Measurements from ENCODE around the gene MYL5. TPM values are rescaled to one million over a fixed set of nuclear protein-coding genes. Genes with fewer than 3 reads are reported as not detected.
A peak's percentile ranks its signal among the peaks of the same experiment; 100 is the strongest.

MYL5 gene, protein sequence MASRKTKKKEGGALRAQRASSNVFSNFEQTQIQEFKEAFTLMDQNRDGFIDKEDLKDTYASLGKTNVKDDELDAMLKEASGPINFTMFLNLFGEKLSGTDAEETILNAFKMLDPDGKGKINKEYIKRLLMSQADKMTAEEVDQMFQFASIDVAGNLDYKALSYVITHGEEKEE
- total RNA-seq: 10 to 100 TPM in 1 of 2 donors, 1 to 10 TPM in 1; 7.4 to 21.8 TPM

DNA sequence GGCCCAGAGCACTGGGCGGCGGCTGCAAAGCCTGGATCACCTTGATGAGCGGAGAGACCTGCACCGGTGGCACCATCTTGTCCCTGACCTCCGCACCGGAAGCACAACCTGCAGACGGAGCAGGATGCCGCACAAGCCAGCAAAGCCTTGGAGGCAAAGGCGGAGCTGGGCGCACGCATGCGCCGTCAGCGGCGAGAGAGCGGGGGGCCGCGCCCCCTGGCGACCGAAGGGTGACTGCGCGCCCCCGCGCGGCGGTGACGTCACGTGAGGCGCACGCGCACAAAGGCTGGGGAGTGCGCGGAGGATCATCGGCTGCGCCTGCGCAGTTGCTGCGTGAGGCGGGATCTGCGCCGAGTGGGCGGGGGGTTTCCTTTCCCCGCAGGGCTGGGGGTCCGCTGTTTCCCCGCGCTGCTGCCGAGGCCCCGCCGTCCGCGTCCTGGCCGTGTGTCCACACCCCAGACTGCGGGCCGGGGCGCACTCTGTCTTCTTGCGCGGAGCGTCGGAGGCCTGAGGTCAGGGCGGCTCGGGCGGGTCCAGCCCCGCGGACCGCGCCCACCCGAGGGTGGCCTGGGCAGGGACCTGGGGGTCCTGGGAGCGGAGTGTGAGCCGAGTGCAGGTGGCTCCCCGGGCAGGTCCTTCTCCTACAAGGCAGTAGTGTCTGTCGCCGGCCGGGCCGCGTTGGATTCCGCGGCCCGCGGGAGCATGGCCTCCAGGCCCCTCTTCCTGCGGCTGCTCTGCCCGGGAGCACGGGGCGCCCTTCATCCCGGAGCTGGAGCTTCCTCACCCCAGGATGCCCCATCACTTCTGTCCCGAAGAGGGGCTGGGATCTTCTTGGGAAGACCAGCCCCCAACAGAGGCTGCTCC is at the start of gene MYL5, which contains the start of gene ATP5ME:
Gene MYL5, plus strand, starts transcription at position 371 of the 864 bp plus-strand sequence. CDS start 3,485 bp downstream, outside the sequence.
Gene ATP5ME, minus strand, starts transcription at position 105 of the 864 bp plus-strand sequence. Its CDS starts 29 bp downstream, at position 76.
- Mint-ChIP-seq H3K36me3 (peaks cover 16 to 21% of the 10 kb centered on the region in 2 donors), H3K27ac (peak within 1 kb of the TSS; percentile 90 to 94), H3K9me3 (no peaks in the 10 kb centered on the region)
- ATAC-seq (peak; percentile 96), DNase-seq (ENCODE audit: low spot score in 2 of 2) (peak; percentile 97 to 99)

DNA sequence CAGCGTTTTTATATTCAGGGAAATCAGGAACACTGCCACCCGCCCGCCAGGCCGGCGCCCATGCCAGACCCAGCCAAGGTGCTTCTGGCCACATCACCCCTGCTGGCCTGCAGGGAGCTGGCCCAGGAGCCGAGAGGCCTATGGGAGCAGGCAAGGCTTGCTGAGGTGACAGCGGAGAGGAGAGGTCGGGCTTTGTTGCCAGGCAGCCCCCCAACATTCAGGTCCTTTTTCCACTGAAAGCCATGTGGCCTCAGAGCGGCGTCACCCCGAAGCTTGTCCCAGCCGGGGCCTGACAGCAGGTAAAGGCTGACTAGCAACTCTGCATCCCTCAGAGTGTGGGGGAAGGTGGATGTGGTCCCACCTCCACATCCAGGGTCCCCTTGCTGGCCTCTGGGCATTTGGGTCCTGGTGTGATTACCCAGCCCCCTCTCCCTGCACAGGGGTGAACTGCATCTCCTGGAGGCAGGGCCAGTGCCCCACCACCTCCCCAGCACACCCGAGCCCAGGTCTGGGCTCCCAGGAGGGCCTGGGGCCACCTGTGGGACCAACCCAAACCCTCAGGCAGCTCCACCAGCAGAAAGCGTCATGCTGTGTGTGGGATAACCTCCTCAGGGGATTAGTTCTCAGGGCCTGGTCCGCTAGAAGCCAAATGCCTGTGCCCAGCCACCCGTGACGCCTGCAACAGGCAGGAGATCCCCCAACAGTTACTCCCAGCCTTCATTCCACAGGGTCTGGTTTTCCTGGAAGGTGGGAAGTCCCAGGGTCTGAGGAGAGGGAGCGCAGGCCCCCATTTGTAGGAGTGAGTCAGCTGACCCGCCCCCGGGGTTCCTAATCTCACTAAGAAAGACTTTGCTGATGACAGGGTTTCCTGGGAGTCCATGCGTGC is 49.4 kb upstream of the MYL5 start, which contains the start of gene PDE6B:
Gene PDE6B, plus strand, starts transcription at position 869 of the 886 bp plus-strand sequence. CDS start 54 bp downstream, outside the sequence.
- Mint-ChIP-seq H3K36me3 (no peaks in the 10 kb centered on the region), H3K27ac (no peak within 1 kb of the TSS), H3K9me3 (no peaks in the 10 kb centered on the region)
- no peak for DNase-seq (ENCODE audit: low spot score in 2 of 2)
- no peak for ATAC-seq

DNA sequence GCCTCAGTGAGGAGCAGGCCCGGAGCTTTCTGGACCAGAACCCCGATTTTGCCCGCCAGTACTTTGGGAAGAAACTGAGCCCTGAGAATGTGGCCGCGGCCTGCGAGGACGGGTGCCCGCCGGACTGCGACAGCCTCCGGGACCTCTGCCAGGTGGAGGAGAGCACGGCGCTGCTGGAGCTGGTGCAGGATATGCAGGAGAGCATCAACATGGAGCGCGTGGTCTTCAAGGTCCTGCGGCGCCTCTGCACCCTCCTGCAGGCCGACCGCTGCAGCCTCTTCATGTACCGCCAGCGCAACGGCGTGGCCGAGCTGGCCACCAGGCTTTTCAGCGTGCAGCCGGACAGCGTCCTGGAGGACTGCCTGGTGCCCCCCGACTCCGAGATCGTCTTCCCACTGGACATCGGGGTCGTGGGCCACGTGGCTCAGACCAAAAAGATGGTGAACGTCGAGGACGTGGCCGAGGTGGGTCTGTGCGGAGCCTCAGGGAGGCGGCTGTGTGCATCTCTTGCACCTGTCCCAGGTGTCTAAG is 48.6 kb upstream of the MYL5 start:
- Mint-ChIP-seq H3K9me3 (no peaks in the 10 kb centered on the region), H3K27ac (no peak overlapping the region), H3K36me3 (no peaks in the 10 kb centered on the region)
- DNase-seq (ENCODE audit: low spot score in 2 of 2) (no peak), ATAC-seq (no peak)

DNA sequence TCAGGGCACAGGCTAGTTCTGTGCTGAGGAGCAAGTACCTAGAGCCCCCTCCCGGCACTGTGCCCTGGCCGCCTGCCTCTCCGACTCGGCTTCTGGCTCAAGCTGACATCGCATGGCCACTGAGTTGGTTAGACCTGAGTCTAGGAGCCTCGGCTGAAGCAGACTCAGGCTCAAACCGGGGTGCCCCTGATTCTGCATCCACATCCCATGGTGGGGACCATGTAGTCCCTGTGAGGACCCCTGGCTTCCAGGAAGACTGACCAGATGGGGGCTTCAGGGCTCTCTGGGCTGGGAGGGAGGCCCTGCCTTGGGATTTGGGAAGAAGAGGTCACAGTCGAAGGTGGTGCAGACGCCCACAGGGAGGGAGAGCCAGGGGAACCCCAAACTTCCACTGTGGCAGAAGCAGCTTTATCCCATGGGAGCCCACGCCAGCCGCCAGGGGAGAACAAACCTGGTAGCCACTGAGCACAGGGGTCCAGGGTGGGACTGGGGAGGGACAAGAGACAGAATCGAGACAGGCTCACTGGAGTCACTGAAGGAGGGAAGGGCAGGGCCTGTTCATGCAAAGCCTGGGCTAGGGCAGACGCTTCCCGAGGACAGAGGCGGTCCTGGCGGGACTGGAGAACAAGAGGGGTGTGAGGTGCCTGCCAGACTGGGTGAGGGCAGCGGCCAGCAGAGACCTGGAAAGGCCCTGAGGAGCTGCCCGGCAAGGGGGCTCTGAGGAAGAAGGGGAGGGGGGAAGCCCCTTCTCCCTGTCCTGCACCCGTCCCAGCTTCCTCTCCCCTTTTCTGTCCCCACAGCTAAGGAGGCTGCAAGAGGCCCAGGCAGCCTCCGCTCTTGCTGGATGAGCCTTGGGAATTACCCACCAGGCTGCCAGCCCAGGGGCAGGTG is 47.9 kb upstream of the MYL5 start:
- DNase-seq (ENCODE audit: low spot score in 2 of 2): no peak
- H3K9me3 Mint-ChIP-seq: peaks cover 0 to 4% of the 10 kb centered on the region in 2 donors
- no peak for ATAC-seq
- H3K27ac Mint-ChIP-seq: no peak overlapping the region
- H3K36me3 Mint-ChIP-seq: no peaks in the 10 kb centered on the region

DNA sequence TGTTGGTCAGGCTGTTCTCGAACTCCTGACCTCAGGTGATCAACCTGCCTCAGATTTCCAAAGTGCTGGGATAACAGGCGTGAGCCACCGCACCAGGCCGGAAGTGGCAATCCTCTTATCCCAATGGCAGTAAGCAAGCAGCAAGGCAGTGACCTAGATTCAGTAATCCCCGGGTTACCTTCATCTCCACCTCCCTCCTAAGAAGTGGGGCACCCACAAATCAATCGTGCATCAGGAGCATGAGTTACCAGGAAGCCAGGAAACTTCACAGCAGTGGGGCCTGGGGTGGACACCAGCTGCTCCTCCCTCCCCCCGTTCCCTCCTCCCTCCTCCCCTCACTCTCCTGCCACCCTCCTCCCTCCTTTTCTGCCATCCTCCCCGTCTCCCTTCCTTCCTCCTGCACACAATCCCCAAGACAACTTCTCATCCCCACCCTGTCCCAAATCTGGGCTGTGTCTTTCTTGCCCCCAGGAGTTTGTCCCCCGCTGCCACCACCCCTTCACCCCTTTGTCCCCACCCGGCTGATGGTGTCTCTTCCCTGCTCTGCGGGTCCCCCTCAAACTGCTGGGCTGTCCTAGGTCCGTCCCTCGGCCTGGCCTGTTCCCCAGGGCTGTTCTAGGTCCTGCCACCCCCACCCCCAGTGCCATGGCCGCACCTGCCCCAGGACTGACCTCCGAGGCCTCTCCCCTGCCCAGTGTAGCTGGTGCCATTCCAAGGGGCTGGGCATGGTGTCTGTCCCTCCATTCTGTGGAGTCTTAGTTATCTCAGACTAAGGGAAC is 46.8 kb upstream of the MYL5 start:
- Mint-ChIP-seq H3K9me3 (peaks cover 7 to 11% of the 10 kb centered on the region in 2 donors), H3K27ac (no peak overlapping the region), H3K36me3 (peaks cover 0 to 7% of the 10 kb centered on the region in 2 donors)
- ATAC-seq: no peak
- DNase-seq (ENCODE audit: low spot score in 2 of 2): no peak

DNA sequence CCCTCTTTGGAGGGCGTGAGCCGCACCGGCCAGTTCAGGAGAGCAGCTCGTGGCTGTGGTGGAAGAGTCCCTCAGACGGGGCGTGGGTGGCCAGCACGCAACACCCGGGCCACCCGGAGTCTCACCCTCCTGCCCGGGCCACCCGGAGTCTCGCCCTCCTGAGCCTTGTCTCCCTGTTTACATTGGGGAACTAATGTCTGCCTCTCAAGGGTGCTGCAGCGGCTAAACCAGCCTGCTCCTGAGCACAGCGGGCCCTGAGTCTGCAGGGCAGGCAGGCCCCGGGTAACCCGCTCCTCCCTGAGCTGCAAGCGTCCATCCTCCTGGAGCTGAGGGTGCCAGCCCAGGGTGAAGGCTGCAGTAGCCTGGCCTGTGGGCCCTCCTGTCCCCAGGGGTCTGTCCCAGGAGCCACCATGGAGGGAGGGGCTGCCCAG is 46.0 kb upstream of the MYL5 start:
- Mint-ChIP-seq H3K36me3 (peaks cover 0 to 9% of the 10 kb centered on the region in 2 donors), H3K27ac (no peak overlapping the region), H3K9me3 (peaks cover 11 to 15% of the 10 kb centered on the region in 2 donors)
- DNase-seq (ENCODE audit: low spot score in 2 of 2) (no peak), ATAC-seq (no peak)

DNA sequence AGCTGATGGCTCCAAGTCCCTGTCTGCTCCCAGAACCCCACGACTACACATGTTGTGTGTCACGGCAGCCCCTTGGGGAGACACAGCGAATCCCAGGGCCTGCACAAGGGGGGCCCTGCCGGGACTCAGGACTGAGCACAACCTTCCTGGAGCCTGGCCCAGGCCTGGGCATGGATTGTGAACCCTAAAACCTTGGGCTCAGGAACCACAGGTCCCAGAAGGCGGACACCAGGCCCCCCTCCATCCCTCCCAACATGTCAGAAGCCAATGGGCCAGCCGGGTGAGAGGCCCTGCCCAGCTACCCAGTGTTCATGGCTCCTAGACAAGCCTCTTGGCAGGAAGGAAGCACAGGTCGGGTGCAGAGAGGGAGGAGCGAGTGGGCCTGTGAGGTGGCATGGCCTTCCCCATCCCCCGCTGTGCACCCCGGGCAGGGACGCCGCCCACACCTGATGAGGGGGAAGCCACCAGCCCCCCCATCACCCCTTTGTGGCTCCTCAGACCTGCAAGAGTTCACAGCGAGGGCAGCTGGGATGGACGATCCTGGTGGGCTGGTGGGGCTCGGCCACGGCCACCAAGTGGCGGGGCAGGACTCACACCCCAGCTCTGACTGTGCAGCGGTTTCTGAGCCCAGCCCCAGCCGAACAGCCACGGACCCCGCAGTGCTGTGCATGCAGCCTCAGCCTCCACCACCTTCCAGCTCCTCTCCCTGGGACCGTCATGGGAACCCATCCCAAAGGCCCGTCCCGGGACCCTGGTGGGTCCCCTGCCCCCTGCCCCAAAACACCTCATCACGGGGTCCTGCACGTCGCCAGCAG is 45.3 kb upstream of the MYL5 start:
- Mint-ChIP-seq H3K36me3 (peaks cover 0 to 9% of the 10 kb centered on the region in 2 donors), H3K27ac (no peak overlapping the region), H3K9me3 (peaks cover 11 to 15% of the 10 kb centered on the region in 2 donors)
- ATAC-seq (no peak), DNase-seq (ENCODE audit: low spot score in 2 of 2) (no peak)

DNA sequence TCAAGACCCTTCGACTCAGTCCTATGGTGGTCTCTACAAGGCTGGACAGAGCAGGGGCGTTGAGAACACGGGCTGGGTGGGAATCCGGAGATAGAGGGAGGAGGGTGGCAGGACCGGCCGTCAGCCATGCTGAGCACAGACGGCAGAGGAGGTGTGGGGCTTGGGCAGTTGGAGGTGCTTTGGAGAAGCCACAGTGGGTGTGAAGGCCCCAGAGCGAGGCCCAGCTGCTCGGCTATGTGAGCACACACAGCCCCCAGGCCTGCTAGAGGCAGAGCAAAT is 44.8 kb upstream of the MYL5 start:
- Mint-ChIP-seq H3K36me3 (peaks cover 0 to 9% of the 10 kb centered on the region in 2 donors), H3K27ac (peak overlapping the region in 1 of 2 donors; percentile 65), H3K9me3 (peaks cover 11 to 15% of the 10 kb centered on the region in 2 donors)
- DNase-seq (ENCODE audit: low spot score in 2 of 2): no peak
- ATAC-seq: no peak

DNA sequence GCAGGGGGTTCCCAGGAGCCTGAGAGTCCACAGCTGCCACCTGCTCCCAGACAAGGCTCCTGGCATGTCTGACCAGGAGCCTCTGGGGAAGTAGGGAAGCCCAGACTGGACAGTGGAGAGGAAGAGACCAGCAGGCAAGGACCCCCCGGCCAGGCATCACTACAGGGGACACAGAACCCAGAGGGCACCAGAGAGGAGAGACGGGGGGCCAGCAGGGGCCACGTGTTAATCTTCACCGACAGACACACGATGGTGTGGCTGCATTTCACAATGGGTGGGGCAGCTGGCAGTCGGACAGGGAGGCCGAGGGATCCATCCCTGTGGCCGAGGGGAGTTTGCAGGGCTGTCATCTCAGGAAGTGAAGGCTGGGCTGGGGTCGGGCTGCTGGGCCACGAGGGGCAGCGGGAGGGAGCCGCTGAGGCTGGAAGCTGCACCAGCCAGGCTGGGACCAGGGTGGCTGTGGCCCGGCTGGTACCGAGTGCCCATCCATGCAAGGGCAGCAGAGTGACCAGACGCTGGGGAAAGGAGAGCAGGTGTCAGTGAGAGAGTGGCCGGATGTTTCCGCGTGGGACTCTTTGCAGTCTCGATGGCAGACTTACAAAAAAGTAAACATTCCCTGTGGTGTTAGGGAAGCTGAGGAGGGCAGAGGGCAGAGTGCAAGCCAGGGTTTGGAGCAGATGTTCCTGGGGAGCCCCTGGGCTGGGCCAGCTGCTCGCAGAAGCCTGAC is 44.3 kb upstream of the MYL5 start:
- no peak for DNase-seq (ENCODE audit: low spot score in 2 of 2)
- ATAC-seq: no peak
- Mint-ChIP-seq H3K36me3 (peaks cover 0 to 9% of the 10 kb centered on the region in 2 donors), H3K27ac (peak overlapping the region in 1 of 2 donors; percentile 65), H3K9me3 (peaks cover 11 to 15% of the 10 kb centered on the region in 2 donors)

DNA sequence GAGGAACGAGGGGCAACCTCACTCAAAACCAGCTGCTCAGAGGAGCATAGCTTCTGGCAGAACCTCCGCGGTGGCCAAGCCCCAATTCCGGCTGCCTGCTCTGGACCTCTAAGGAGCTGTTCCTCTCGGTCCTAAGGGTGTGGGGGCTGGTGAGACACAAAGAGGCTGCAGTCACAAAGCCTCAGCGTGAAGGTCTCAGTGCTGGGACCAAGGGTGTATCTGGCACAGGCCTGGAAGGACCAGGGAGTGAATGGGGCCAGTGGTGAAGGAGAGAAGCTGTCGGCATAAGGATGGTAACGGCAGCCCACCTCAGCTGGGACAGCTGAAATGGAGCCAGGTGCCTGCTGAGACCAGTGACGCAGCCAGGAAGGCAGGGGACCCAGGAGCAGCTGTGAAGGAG is 43.7 kb upstream of the MYL5 start:
- no peak for ATAC-seq
- Mint-ChIP-seq H3K9me3 (peaks cover 11 to 15% of the 10 kb centered on the region in 2 donors), H3K36me3 (peaks cover 0 to 9% of the 10 kb centered on the region in 2 donors), H3K27ac (no peak overlapping the region)
- DNase-seq (ENCODE audit: low spot score in 2 of 2): no peak

DNA sequence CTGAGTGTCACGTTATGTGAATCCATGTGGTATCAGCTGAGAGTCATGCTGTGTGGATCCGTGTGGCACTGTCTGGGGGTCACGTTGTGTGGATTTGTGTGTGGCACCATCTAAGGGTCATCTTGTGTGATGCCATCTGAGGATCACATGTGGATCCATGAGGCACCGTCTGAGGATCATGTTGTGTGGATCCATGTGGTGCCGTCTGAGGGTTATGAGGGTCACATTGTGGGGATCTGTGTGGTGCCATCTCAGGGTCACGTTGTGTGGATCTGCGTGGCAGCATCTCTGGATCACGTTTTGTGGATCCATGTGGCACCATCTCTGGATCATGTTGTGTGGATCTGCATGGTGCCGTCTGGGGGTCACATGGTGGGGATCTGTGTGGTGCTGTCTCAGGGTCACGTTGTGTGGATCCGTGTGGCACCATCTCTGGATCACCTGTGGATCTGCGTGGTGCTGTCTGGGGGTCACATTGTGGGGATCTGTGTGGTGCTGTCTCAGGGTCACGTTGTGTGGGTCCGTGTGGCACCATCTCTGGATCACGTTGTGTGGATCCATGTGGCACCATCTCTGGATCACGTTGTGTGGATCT is 42.0 kb upstream of the MYL5 start:
- Mint-ChIP-seq H3K36me3 (peaks cover 0 to 9% of the 10 kb centered on the region in 2 donors), H3K27ac (no peak overlapping the region), H3K9me3 (peaks cover 11 to 15% of the 10 kb centered on the region in 2 donors)
- ATAC-seq (no peak), DNase-seq (ENCODE audit: low spot score in 2 of 2) (no peak)

DNA sequence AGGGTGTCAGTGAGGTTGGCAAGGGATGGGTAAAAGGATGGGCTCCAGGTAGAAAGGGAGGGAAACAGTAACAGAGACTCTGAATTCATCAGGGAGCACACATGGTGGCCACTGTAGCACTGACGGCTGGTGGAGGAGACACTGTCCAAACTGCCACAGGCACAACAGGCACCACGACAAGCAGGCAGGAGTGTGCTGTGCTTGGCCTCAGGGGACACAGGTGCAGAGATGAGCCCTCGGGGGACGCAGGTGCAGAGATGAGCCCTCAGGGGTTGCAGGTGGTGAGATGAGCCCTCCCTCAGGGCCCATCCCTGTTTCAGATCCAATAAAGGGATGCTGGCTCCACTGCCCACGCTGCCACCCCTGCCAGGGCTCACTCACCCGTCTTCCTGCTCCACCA is 41.4 kb upstream of the MYL5 start:
- peaks cover 0 to 9% of the 10 kb centered on the region in 2 donors for H3K36me3 Mint-ChIP-seq
- no peak for DNase-seq (ENCODE audit: low spot score in 2 of 2)
- peaks cover 11 to 15% of the 10 kb centered on the region in 2 donors for H3K9me3 Mint-ChIP-seq
- no peak overlapping the region for H3K27ac Mint-ChIP-seq
- ATAC-seq: no peak

DNA sequence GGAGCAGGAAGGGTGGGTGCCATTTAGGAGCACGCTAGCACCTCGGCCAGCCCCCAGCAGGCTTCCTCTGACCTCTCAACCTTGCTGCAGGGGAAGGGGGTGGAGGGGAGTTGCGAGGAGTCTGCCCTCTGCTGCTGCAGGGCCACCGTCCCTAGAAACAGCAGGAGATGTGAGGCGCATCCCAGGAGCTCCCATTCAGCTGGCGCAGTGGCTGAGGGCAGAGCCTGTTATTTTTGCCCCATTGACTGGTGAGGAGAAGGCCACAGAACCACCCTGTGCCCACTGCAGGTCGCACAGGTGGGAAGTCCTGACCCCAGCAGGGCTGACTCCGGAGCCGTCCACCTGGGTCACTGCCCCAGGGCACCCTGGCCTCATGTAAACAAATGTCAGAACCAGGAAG is 40.9 kb upstream of the MYL5 start:
- H3K36me3 Mint-ChIP-seq: peaks cover 0 to 9% of the 10 kb centered on the region in 2 donors
- H3K27ac Mint-ChIP-seq: no peak overlapping the region
- peaks cover 11 to 15% of the 10 kb centered on the region in 2 donors for H3K9me3 Mint-ChIP-seq
- no peak for DNase-seq (ENCODE audit: low spot score in 2 of 2)
- no peak for ATAC-seq
